NCI-H1092 (cell line): Measurements from ENCODE around the gene PTPN3.

Experiments used
- DNase-seq: peaks from one replicate; lab custom pipeline; 2025; lab: John Stamatoyannopoulos, UW

Gene PTPN3

GRCh38 chr9:109475526-109475925 is 22.6 kb downstream of the PTPN3 start:
- DNase-seq = no peak

GRCh38 chr9:109474944-109475343 is 23.2 kb downstream of the PTPN3 start:
- no peak for DNase-seq

- no peak for DNase-seq
Observed at GRCh38 chr9:109474170-109474569, 23.9 kb downstream of the PTPN3 start.

- no peak for DNase-seq
Observed at GRCh38 chr9:109473329-109473728, 24.8 kb downstream of the PTPN3 start.

GRCh38 chr9:109471475-109472393 is 26.4 kb downstream of the PTPN3 start:
- DNase-seq = no peak

GRCh38 chr9:109469646-109470358 is 28.3 kb downstream of the PTPN3 start:
- DNase-seq = peak; percentile 65

GRCh38 chr9:109468927-109469326 is 29.2 kb downstream of the PTPN3 start:
- DNase-seq = no peak

- no peak for DNase-seq
Observed at GRCh38 chr9:109467936-109468335, 30.2 kb downstream of the PTPN3 start.

- no peak for DNase-seq
Observed at GRCh38 chr9:109466623-109467590, 31.2 kb downstream of the PTPN3 start.

- no peak for DNase-seq
Observed at GRCh38 chr9:109463924-109464625, 34.0 kb downstream of the PTPN3 start.

- DNase-seq = no peak
Observed at GRCh38 chr9:109460576-109460975, 37.5 kb downstream of the PTPN3 start.

GRCh38 chr9:109459423-109459822 is 38.7 kb downstream of the PTPN3 start:
- no peak for DNase-seq

GRCh38 chr9:109458453-109459211 is 39.5 kb downstream of the PTPN3 start:
- no peak for DNase-seq

GRCh38 chr9:109456811-109457210 is 41.3 kb downstream of the PTPN3 start:
- DNase-seq = no peak

- no peak for DNase-seq
Observed at GRCh38 chr9:109455861-109456260, 42.2 kb downstream of the PTPN3 start.

- no peak for DNase-seq
Observed at GRCh38 chr9:109455391-109455790, 42.7 kb downstream of the PTPN3 start.

- DNase-seq = no peak
Observed at GRCh38 chr9:109454601-109455155, 43.4 kb downstream of the PTPN3 start.

- DNase-seq = no peak
Observed at GRCh38 chr9:109454041-109454440, 44.1 kb downstream of the PTPN3 start.

- DNase-seq = no peak
Observed at GRCh38 chr9:109453210-109453842, 44.8 kb downstream of the PTPN3 start.

GRCh38 chr9:109452761-109453160 is 45.3 kb downstream of the PTPN3 start:
- DNase-seq = no peak
